Right renal pelvis (tissue), 4 donors: Measurements from ENCODE around the gene ACTR1B. TPM values are rescaled to one million over a fixed set of nuclear protein-coding genes. Genes with fewer than 3 reads are reported as not detected.
"Not testable (repeated sequence)": the region's sequence is repeated elsewhere in the genome, so short reads cannot be mapped to it uniquely, and the experiment has no call there.

Experiments
- DNase-seq, 4 donors: peaks; one replicate each; pipeline ENCODE4 v3.0.0-alpha.2; 2013; ENCODE audit warnings: low read depth in 4 of 4, low spot score in 3 of 4, missing footprints in 1 of 4
- polyA plus RNA-seq, 4 donors: library from polyadenylated mRNA; unstranded; fragments of 120-200 nt; gene quantifications; one replicate each; pipeline ENCODE4 v1.2.1, GENCODE V29; 2013; ENCODE audit not compliant: insufficient read length in 4 of 4

The ACTR1B gene
- polyA plus RNA-seq, 4 donors = 57.5 to 68.9 (median 60.9) TPM

DNA sequence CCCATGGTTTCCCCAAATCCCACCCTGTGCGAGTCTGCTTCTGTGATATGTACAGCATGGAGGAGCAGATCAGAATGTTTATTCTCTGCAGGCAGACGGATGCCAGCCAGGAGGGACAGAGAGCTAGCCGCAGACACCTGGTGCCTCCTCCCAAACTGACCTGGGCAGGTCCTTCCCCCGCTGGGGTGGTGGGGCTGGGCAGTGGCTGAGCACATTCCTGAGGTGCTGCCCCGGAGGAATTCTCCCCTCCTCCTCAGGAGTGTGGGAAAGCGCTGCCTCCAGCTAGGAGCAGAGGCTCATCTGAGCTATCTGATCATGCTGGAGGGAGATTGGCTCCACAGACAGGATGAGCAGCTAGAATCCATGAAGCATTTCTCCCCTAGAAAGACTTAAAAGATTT is 27.3 kb upstream of the ACTR1B start:
- DNase-seq = no peak

DNA sequence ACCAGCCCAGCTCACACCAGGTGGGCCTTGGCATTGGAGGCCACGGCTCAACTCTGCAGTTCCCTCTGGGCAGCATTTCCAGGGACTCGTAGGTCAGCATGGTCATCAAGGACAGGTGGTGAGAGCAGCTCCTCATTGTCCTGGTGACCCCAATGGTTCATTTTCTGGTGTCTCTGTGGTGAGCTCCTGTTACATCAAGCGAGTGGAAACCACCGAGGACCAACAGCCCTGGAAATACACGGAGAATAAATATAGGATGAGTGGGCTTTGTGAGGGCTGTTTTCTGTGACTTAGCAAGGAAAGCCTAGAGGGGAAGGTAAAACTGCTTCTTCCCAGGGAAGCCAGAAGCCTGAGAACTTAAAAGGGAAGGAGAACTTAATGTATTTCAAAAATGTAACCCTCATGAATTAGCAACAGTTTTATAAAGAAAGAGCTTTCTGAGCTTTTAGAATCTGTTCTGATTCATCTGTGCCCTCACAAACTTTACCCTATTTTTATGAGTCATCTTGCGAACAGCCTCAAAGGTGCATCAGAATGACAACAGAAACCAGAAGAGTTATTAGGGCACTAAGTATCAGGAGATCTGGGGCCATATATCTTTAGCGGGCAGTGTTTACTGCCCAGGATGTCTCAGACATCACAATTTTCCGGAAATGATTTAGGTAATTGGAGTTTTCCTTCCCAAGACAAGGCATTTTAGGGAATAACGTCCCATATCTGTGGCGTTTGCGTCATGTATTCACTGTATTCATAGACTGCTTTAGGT is 24.4 kb upstream of the ACTR1B start:
- DNase-seq = no peak

DNA sequence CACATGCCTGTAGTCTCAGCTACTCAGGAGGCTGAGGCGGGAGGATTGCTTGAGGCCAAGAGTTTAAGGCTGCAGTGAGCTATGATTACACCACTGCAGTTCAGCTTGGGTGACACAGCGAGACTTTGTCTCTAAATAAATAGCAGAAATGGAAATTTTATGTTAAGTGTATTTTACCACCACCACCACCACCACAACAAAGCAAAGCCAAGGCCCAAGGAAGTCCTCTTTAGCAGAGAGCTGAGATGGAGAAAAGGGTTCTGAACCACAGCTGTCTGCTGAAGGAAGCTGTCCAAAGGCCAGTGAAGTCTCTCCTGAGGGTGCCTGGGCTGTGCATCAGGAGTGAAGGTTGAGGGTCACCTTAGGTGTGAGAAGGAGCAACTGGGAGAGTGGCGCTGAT is 23.4 kb upstream of the ACTR1B start:
- not testable (repeated sequence) for DNase-seq

DNA sequence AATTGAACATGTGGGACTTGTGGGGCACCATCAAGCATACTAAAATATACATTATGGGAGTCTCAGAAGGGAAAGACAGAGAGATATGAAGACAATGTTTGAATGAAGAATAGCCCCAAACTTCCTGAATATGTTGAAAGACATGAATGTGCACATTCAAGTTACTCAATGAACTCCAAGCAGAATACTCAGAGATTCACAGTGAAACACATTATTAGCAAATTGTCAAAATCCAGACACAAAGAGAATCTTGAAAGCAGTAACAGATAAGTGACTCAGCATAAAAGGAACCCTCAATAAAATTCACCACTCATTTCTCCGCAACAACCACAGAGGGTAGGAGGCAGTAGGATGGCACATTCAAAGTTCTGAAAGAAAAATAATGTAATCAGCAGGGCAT is 14.5 kb upstream of the ACTR1B start:
- no peak for DNase-seq

DNA sequence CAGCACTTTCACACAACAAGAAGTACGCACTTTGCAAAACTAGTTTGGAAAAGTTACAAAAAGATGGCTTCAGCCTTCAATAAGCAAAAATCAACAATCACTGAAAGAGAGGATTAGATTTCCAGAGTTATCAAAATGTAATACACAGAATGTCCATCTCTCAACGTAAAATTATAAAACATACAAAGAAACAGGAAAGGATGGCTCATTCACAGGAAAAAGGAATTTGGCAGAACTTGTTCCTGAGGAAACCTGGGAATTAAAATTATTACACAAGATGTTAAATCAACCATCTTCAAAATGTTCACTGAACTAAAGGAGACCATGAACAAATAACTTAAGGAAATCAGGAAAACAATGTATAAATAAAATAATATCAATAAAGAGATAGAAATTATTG is 13.6 kb upstream of the ACTR1B start:
- DNase-seq = no peak

DNA sequence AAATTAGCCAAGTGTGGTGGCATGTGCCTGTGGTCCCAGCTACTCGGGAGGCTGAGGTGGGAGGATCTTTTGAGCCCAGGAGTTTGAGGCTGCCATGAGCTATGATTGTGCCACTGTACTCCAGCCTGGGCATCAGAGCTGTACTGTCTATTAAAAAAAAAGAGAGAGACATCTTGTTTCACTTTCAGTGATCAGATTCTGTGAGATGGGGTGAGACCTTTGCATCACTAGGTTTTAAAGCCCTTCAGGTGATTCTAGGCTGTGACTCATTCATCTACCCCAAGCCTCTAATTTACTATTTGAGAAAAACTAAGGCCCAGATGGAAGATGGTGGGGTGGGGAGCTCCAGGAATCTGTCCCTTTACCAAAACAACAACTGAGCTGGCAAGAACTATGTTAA is 12.8 kb upstream of the ACTR1B start:
- no peak for DNase-seq

DNA sequence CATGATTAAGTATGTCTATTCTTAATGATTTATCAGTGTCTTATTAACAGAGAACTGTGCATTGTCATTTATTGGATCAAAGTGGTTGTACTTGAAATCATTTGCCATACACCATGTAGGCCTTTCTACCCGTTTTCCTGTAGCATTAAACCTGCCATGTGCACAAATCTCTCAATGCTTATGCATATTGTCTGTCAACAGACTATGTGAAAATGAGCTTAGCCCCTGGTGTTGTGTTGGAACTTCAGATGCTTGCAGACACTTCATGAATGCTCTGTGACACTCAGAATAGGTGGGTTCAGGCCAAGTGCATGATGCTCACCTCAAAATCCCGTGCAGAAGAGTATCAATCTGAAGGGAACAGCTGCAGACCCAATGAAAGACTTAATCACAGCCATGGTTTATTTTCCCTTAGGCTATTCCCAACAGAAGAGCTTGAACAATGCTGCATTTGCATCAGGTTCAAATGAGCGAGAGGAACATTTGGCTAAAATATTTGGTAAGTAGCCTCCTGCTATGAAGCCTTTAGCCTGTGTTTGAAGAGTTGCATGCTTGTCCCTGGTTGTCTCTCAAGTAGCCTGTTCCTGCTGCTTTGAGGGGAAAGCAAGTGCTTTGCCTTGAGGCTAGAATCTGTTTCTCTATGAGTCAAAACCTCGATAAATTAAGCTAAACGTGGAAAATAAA is 11.7 kb upstream of the ACTR1B start:
- no peak for DNase-seq

DNA sequence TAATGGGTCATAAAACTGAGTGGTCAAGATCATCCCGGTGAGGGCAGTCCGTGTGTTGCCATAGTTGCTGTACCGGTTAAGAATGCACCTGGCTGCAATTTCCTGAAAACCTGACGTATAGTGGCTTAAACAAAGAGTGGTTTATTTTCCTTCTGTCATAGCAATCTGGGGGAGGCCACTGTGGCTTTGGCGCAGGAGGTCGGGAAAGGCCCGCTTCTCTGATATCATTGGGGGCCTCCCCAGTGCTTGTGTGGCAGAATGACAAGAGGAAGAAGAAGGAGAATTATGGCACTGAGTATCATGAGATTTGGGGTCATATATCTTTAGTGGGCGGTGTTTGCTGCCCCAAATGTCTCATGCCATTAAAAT is 10.1 kb upstream of the ACTR1B start:
- peak in 2 of 4 donors; percentile 9 to 16 for DNase-seq

DNA sequence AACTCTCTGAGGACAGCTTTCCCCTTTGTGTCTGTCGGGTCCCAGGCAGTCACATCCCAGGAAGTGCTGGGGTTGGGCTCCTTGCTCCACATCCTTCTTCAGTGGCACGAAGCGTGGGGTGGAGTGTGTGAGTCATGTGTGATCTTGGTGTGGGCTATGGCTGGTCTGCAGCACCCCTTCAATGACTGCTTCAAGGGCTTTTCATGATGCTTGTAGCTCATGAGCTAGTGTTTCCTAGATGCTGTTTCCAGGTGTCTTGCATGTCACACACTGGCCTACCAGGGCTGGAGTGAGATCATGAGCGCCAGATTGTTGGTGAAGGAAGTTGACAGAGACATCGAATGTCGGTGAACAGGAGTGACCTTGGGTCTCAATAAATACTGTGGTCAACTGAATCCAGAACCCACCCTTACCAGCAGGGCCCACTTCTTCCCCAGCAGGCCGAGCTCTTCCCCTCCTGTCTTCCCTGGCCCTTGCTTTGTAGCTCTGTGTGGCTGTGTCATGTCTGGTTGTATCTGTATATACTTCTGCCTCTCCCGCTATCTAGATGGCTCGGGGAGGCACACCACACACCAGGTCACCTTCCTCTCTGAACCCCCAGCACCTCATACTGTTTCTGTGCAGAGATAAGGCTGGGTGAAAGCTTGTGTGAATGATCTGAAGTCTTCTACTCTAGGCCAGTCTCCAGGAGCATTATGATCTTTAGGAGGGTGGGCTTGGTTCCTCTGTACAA is 9.5 kb upstream of the ACTR1B start:
- no peak for DNase-seq

DNA sequence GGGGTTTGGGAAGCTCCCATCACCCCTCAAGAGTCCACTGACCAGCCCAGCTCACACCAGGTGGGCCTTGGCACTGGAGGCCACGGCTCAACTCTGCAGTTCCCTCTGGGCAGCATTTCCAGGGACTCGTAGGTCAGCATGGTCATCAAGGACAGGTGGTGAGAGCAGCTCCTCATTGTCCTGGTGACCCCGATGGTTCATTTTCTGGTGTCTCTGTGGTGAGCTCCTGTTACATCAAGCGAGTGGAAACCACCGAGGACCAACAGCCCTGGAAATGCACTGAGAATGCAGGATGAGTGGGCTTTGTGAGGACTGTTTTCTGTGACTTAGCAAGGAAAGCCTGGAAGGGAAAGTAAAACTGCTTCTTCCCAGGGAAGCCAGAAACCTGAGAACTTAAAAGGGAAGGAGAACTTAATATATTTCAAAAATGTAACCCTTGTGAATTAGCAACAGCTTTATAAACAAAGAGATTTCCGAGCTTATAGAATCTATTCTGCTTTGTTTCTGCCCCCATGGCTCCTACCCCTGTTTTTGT is 8.8 kb upstream of the ACTR1B start:
- not testable (repeated sequence) for DNase-seq

DNA sequence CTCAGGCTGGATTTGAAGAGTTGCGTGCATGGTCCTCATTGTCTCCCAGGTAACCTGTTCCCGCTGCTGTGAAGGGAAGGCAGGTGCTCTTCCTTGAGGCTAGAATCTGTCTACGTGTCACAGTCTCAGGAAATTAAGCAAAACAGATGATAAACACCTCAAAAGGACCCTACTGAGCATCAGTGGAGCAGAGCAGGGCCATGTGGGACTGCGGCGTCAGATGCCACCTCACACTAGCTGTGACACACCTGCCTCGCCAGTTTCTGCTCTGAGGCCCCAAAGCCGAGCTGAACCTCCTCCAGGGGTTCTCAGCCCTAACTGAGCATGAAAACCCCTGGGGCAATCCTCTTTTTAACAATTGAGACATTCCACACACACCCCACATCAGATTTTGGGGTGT is 7.7 kb upstream of the ACTR1B start:
- no peak for DNase-seq

DNA sequence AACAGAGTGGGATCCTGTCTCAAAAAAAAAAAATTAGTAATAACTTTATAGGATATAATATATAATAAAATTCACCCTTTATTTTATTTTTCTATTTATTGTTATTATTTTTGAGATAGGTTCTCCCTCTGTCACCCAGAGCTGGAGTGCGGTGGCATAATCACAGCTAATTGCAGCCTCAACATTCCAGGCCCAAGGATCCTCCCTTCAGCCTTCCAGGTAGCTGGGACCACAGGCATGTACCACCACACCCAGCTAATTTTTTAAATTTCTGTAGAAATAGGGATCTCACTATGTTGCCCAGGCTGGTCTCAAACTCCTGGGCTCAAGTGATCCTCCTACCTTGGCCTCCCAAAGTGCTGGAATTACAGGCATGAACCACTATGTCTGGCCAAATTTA is 6.6 kb upstream of the ACTR1B start:
- no peak for DNase-seq

DNA sequence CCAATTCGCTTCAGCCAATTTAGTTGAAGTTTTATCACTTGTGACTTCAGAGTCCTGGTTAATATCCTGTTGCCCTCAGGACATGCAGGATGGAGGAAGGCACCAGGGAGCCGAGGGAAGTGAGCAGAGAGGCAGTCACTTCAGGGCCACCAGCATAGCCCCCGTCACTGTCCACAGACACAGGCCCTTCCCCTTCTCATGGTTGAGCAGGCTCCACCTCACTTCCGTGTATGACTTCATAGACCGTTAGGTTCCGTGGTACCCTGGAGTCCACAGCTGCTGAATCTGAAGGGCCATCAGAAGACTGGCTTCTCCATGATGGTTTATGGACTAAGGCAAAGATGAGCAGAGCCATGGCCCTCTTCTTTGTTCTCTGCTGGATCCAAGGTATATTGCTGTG is 5.6 kb upstream of the ACTR1B start, which contains the start of gene C2orf92:
Gene C2orf92, plus strand, starts transcription at position 266 of the 400 bp plus-strand sequence. Its CDS starts 76 bp downstream, at position 342.
- DNase-seq = no peak

DNA sequence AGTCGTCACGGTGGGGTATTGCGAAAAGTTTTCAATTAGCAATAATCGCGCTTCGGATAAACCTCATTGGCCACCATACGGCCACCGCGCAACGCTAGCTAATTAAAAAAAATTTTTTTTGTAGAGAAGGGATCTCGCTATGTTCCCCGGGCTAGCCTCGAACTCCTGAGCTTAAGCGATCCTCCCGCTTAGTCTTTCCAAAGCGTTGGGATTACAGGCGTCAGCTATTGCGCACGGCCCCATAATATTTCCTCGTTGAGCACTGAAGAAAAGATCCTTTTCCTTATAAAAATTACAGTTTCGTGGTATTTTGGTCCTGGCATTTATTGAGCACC is 759 bp upstream of the ACTR1B start:
- no peak for DNase-seq

DNA sequence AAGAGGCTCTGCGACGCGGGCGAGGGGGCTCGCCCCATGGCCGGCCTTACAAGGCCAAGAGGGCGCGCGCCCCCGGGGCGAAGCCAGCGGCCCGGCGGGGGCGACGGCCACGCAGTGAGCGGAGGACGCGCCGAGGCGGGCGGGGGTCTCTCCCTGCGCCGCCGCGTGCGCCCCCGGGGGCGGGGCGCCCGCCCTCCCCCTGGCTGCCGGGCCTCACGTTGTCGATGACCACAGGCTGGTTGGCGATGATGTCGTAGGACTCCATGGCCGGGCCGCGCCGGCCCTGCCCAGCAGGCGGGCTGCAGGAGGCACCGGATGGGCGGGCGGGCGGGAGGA is 250 bp downstream of the ACTR1B start:
- peak in 2 of 4 donors; percentile 53 to 58 for DNase-seq

DNA sequence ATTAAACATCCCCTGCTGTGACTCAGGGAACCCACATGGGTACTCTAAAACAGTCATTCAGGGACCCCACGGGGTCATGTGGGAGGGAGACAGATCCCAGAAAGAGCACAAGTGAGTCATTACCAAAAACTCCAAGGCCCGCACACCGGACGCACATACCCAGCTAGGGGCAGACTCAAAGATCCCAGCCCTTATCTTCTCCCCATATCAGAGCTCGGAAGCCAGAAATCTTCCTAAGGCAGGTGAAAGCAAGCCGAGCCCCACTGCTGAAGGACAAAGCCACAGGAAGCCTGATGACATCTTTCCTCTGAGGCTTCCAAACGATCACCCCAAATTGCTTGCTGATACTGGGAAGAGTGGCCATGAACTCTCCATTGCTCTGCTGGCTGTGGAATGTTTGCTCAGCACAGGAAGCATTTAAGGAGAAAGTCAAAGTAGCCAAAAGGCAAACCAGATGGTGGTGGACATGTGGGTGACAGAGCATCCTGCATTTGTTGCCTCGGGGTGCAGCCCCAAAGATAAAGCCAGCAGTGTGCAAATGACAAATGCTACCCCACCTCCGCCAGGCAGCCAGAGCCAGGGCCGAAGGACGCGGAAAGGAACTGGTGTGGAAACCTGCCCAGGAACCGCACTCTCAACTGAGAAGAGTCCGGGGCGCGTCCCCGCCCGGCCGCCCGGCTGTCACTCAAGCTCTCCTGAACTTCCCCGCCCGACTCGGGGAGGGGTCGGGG is 784 bp downstream of the ACTR1B start:
- DNase-seq = peak in 3 of 4 donors; percentile 22 to 55 (median 53)

DNA sequence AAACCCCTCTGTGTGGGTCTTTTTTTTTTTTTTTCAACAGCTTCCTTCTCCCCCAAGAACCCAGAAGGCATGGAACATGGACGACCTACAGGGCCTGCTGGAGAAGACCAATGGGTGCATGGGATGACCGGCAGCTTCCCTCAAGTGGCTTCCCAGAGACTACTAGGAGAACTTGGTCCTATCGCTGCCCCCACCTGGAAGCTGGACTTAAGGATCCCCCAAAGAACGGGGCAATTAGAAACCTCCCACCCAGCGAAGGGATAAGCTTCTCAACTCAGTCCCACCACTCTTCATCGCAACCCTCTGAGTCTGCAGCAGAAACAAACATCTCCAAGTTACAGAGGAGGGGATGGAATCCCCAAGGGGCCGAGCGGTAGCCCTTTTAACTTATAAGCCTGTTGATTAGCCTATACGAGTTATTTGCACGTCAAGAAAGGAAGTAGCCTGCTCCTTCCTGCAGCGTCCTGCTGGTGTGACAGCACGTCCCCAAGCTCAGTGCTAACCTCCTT is 1.4 kb downstream of the ACTR1B start:
- no peak for DNase-seq

DNA sequence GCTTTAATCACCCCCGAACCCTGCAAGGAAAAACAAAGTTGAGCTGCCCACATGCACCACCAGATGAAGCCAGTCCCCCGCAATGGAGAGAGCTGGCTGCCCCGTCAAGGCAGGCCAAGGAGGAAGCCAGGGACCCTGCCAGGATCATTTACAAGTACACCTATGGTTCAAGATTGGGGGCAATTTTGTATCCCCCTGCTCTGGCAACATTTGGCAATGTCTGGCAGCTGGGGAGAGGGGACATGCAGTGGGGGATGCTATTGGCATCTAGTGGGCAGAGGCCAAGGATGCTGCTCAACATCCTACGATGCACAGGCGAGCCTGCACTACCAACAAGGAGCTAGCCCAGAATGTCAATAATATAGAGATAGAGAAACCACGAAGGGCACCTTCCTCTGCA is 1.9 kb downstream of the ACTR1B start:
- no peak for DNase-seq

DNA sequence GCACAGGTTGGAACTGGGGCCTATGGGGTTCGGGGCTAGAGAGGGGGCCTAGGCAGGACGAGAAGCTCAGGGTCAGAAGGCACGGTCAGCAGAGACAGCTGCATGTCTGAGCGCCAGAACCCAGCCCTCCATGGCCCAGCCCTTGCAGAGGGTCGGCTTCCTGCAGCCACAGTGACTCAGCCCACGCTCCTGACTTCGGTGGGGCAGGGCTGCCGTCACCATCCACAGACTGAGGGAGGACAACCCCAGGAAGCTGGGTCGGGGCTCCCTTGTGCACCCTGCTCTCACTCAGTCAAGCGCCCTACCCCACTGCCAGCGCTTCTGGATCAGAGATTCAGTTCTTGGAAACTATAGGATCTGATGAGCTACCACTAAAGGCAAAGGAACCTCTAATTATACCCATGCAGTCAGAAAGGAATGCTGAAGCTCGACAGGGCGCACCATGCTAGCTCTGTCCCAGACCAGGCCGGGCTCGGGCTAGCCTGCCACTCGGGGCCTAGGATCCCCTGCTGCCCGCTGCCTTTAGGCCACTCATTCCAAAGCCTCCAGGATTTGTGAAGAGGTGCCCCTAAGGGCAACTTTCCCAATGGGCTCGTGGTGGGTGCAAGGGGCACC is 3.0 kb downstream of the ACTR1B start:
- no peak for DNase-seq
